GM12878 (cell line): ENCODE data around the gene GP9. TPM values are rescaled to one million over a fixed set of nuclear protein-coding genes. Genes with fewer than 3 reads are reported as not detected.

Experiments
- ATAC-seq: fragments of 200-7000 bp; cut with Tn5 transposase; 3 replicates; pipeline ENCODE4 v1.9.1; 2020; ENCODE audit warnings: mild to moderate bottlenecking, moderate library complexity
- BruUV-seq: library from RNA; stranded (reverse); fragments of 400-500 nt; replicated peaks from 2 replicates; lab custom pipeline; 2021; lab: Mats Ljungman, UMichigan
- CTCF ChIA-PET: fragments of 300-600 bp; sonication (Branson Sonifier 250); formaldehyde crosslinking; extraction: SDS; loops from one replicate; lab custom pipeline; 2021; ENCODE audit warnings: inconsistent platforms; lab: Yijun Ruan, JAX
- POLR2A ChIA-PET: fragments of 350-600 bp; formaldehyde crosslinking; extraction: SDS; loops from one replicate; lab custom pipeline; 2021; ENCODE audit warnings: inconsistent platforms; lab: Charles Lee
- RAD21 ChIA-PET: fragments of 300-600 bp; sonication (Branson Sonifier 250); formaldehyde crosslinking; loops from one replicate; lab custom pipeline; 2023; ENCODE audit warnings: antibody characterized with exemption; ENCODE audit not compliant: unreplicated experiment; lab: Charles Lee
- SMC1A ChIA-PET: fragments of 300-600 bp; sonication (Branson Sonifier 250); formaldehyde crosslinking; loops from one replicate; lab custom pipeline; 2023; ENCODE audit not compliant: unreplicated experiment, uncharacterized antibody; lab: Charles Lee
- DNase-seq: peaks from one replicate; pipeline ENCODE4 v3.0.0-alpha.2; 2011; ENCODE audit warnings: low read depth, low spot score
- FAIRE-seq: peaks from 3 replicates; lab custom pipeline; 2011; peaks lifted over from hg19 to GRCh38; lab: Jason Lieb, UNC
- H2AFZ ChIP-seq: 2 replicates; pipeline ENCODE4 v1.6.0; 2011; ENCODE audit warnings: low read depth, low read length, control low read depth; ENCODE audit not compliant: control insufficient read depth
- H3K27ac ChIP-seq: 2 replicates; pipeline ENCODE4 v1.5.1; 2011; ENCODE audit warnings: control low read depth; ENCODE audit not compliant: control insufficient read depth, insufficient read depth
- H3K27me3 ChIP-seq, 2 experiments: replicated peaks in 1 of 2; 2 replicates each; pipeline versions ENCODE4 v1.6.0 to v1.6.1; 2011; ENCODE audit warnings: low read length in 1 of 2; ENCODE audit not compliant: control insufficient read depth in 2 of 2, insufficient read depth in 2 of 2
- H3K36me3 ChIP-seq, 2 experiments: 2 replicates each; pipeline ENCODE4 v1.5.1; 2011; ENCODE audit warnings: low read length in 1 of 2; ENCODE audit not compliant: control insufficient read depth in 2 of 2, insufficient read depth in 2 of 2
- H3K4me1 ChIP-seq: 2 replicates; pipeline ENCODE4 v1.6.1; 2011; ENCODE audit warnings: mild to moderate bottlenecking, low read length, moderate library complexity, mixed read lengths; ENCODE audit not compliant: control insufficient read depth, insufficient read depth
- H3K4me2 ChIP-seq: 2 replicates; pipeline ENCODE4 v1.6.0; 2011; ENCODE audit warnings: control low read depth; ENCODE audit not compliant: control insufficient read depth, insufficient read depth
- H3K4me3 ChIP-seq: fragments of 200-600 bp; sonication (generic); 2 replicates; pipeline ENCODE4 v1.5.1; 2016
- H3K79me2 ChIP-seq: 2 replicates; pipeline ENCODE4 v1.6.0; 2011; ENCODE audit warnings: low read length; ENCODE audit not compliant: control insufficient read depth, insufficient read depth
- H3K9ac ChIP-seq: 2 replicates; pipeline ENCODE4 v1.8.0; 2011; ENCODE audit warnings: low read length, control low read depth, mixed read lengths; ENCODE audit not compliant: control insufficient read depth, insufficient read depth
- H3K9me3 ChIP-seq: replicated peaks from 3 replicates; pipeline ENCODE4 v1.5.1; 2011; ENCODE audit warnings: mild to moderate bottlenecking, low read length; ENCODE audit not compliant: control insufficient read depth, insufficient read depth
- H4K20me1 ChIP-seq: 2 replicates; pipeline ENCODE4 v1.6.0; 2011; ENCODE audit not compliant: control insufficient read depth, insufficient read depth
- CREB1 ChIP-seq: IDR thresholded peaks from 2 replicates; pipeline ENCODE4 v1.6.1; 2012; ENCODE audit warnings: low read depth, mild to moderate bottlenecking, inconsistent platforms
- ETV6 ChIP-seq, 2 experiments: fragments of 450-650 bp in 1 of 2; IDR thresholded peaks in 1 of 2; conservative IDR thresholded peaks in 1 of 2; 2 replicates each; pipeline ENCODE4 v1.6.1; 2014; ENCODE audit warnings: antibody characterized with exemption in 1 of 2, borderline replicate concordance in 1 of 2, low read depth in 1 of 2, mild to moderate bottlenecking in 1 of 2, moderate library complexity in 1 of 2
- GABPA ChIP-seq: IDR thresholded peaks from 2 replicates; pipeline ENCODE4 v1.6.1; 2014; ENCODE audit warnings: antibody characterized with exemption, low read depth, mild to moderate bottlenecking, inconsistent platforms
- MTA3 ChIP-seq: IDR thresholded peaks from 2 replicates; pipeline ENCODE4 v1.6.1; 2012; ENCODE audit warnings: low read length, inconsistent platforms, borderline replicate concordance
- MXI1 ChIP-seq: fragments of 150-350 bp; IDR thresholded peaks from 2 replicates; pipeline ENCODE4 v1.6.1; 2011; ENCODE audit warnings: low read depth, mild to moderate bottlenecking, inconsistent platforms, low read length, improper control_type of control experiment
- NRF1 ChIP-seq: conservative IDR thresholded peaks from 2 replicates; pipeline ENCODE4 v1.6.1; 2011; ENCODE audit warnings: mild to moderate bottlenecking, low read depth, low read length, improper control_type of control experiment
- PAX5 ChIP-seq: IDR thresholded peaks from 2 replicates; pipeline ENCODE4 v1.6.1; 2011; ENCODE audit warnings: low read depth, low read length, borderline replicate concordance
- RAD21 ChIP-seq: IDR thresholded peaks from 2 replicates; pipeline ENCODE4 v1.6.1; 2011; ENCODE audit warnings: mild to moderate bottlenecking, low read depth, low read length, moderate library complexity; ENCODE audit not compliant: insufficient read depth
- SIN3A ChIP-seq: IDR thresholded peaks from 2 replicates; pipeline ENCODE4 v1.6.1; 2012; ENCODE audit warnings: low read depth, low read length, improper control_type of control experiment
- TBL1XR1 ChIP-seq: IDR thresholded peaks from 2 replicates; pipeline ENCODE4 v1.6.1; 2012; ENCODE audit warnings: low read depth, low read length, improper control_type of control experiment
- WRNIP1 ChIP-seq: IDR thresholded peaks from 2 replicates; pipeline ENCODE4 v1.6.1; 2011; ENCODE audit warnings: low read depth, low read length, improper control_type of control experiment, borderline replicate concordance
- WGBS: methylation state at CpG from one replicate; pipeline ENCODE4 v1.1.6; 2016; ENCODE audit warnings: low lambda C conversion rate; ENCODE audit not compliant: insufficient replicate concordance, insufficient coverage; ENCODE audit errors: missing lambda C conversion rate; 5-methylcytosine and 5-hydroxymethylcytosine counted together
- in situ Hi-C: fragments of 300-500 bp; cut with MboI; formaldehyde crosslinking; loops from 9 replicates; pipeline ENCODE4 v1.14.3; 2018; ENCODE audit warnings: mixed read lengths
- intact Hi-C: fragments of 100-400 bp; cut with micrococcal nuclease; formaldehyde crosslinking; loops from one replicate; pipeline ENCODE4 v1.14.2; 2022; ENCODE audit not compliant: unreplicated experiment
- polyA plus RNA-seq, 11 experiments: library from polyadenylated mRNA; depleted of rRNA in 4 of 11; unstranded in 6 of 11; stranded (reverse) in 5 of 11; fragments of >200 nt; fragmentation: Nextera tagmentation in 4 of 11; fragmentation: Illumina TruSeq in 1 of 11; extraction: Ambion mirVana in 4 of 11; extraction: Trizol in 1 of 11; gene quantifications; 1 replicate in 1 of 11; 2 replicates in 10 of 11; pipeline versions ENCODE4 v1.2.1 to v1.2.3, GENCODE V29; 2011 to 2016; ENCODE audit warnings: inconsistent platforms in 2 of 11, missing spikeins in 2 of 11, low read depth in 1 of 11
- total RNA-seq, 4 experiments: library from RNA; depleted of rRNA in 3 of 4; stranded (reverse); fragments of >200 nt in 3 of 4; fragmentation: Illumina TruSeq in 1 of 4; extraction: Trizol in 1 of 4; gene quantifications; 2 replicates each; pipeline versions ENCODE4 v1.2.1 to v1.2.3, GENCODE V29; 2013 to 2021

Gene GP9
- total and polyA plus RNA-seq, 10 of the 15 experiments (the other 5 are each of a cell fraction or from before 2014, with no cell fraction given): 0.15 TPM; not detected in 9

GRCh38 chr3:129040039-129040336 lies 20.6 kb upstream of the GP9 start:
- CTCF ChIA-PET: interaction anchor here (1.0 kb wide), 1 partner anchor 14 kb away, joined by 3 read pairs; no protein-coding TSS in a partner anchor
- DNase-seq: no peak
- no TSS peak for BruUV-seq
- RAD21 ChIA-PET: no interaction called here
- no peak overlapping the region for H3K4me3 ChIP-seq
- ATAC-seq: no peak
- H3K4me2 ChIP-seq: no peak overlapping the region
- no peaks in the 10 kb centered on the region; a peak in 2 of 4 replicates for H3K27me3 ChIP-seq
- no peak overlapping the region for H3K9ac ChIP-seq
- no peaks in the 10 kb centered on the region for H4K20me1 ChIP-seq
- TF ChIP-seq TBL1XR1 (no peak), WRNIP1 (no peak), MXI1 (no peak), MTA3 (no peak), GABPA (no peak), CREB1 (no peak), SIN3A (no peak), ETV6 (conservative IDR thresholded peaks at IDR 0.05 in 1 of 2, IDR thresholded peaks at IDR 0.05 in 1 of 2; ENCODE audit: borderline replicate concordance in 1 of 2, low read depth in 1 of 2) (no peak), NRF1 (no peak), RAD21 (no peak), PAX5 (no peak)
- FAIRE-seq: no peak
- intact Hi-C loops (no loop called here), in situ Hi-C loops (no loop called here)
- POLR2A ChIA-PET: no interaction called here
- H3K79me2 ChIP-seq: no peaks in the 10 kb centered on the region
- SMC1A ChIA-PET: no interaction called here
- H3K9me3 ChIP-seq: no peaks in the 10 kb centered on the region
- H2AFZ ChIP-seq: no peak overlapping the region
- no peaks in the 10 kb centered on the region for H3K4me1 ChIP-seq
- WGBS: 3% methylated on average over 3 of the region's 3 CpGs
- H3K36me3 ChIP-seq: no peaks in the 10 kb centered on the region
- H3K27ac ChIP-seq: no peak overlapping the region
